H54 (cell line): Measurements from ENCODE around the gene H19.

ENCODE experiments used
- DNase-seq: peaks from one replicate; pipeline ENCODE4 v3.0.0; 2011; ENCODE audit warnings: low spot score, mixed read lengths; ENCODE audit not compliant: insufficient read length
- FAIRE-seq: peaks from 3 replicates; lab custom pipeline; 2011; peaks lifted over from hg19 to GRCh38; lab: Jason Lieb, UNC
- POLR2A ChIP-seq: IDR thresholded peaks from 2 replicates; pipeline ENCODE4 v1.6.1; 2011; ENCODE audit warnings: low read depth, mild to moderate bottlenecking, low read length

The H19 gene

GRCh38 chr11:1997755-1998154 is at the start of gene H19:
TSS of gene H19 (minus strand) at chr11:1997842.
- no peak for FAIRE-seq
- DNase-seq: no peak
- TF ChIP-seq POLR2A: no peak

GRCh38 chr11:2041963-2042362 is 44.3 kb upstream of the H19 start:
- no peak for DNase-seq
- FAIRE-seq: no peak
- TF ChIP-seq POLR2A: no peak

- DNase-seq: no peak
- TF ChIP-seq POLR2A: no peak
- no peak for FAIRE-seq
Measured at GRCh38 chr11:2041153-2041552, 43.5 kb upstream of the H19 start.

- TF ChIP-seq POLR2A: no peak
- DNase-seq (no peak), FAIRE-seq (no peak)
Measured at GRCh38 chr11:2039198-2039759, 41.6 kb upstream of the H19 start.

- DNase-seq (no peak), FAIRE-seq (no peak)
- TF ChIP-seq POLR2A: no peak
Measured at GRCh38 chr11:2036863-2037486, 39.3 kb upstream of the H19 start.

GRCh38 chr11:2035382-2035781 is 37.7 kb upstream of the H19 start:
- TF ChIP-seq POLR2A: no peak
- DNase-seq (no peak), FAIRE-seq (no peak)

- no peak for FAIRE-seq
- TF ChIP-seq POLR2A: no peak
- no peak for DNase-seq
Measured at GRCh38 chr11:2031058-2031457, 33.4 kb upstream of the H19 start.

GRCh38 chr11:2027708-2028107 is 30.1 kb upstream of the H19 start:
- no peak for TF ChIP-seq POLR2A
- DNase-seq (no peak), FAIRE-seq (no peak)

- FAIRE-seq (no peak), DNase-seq (no peak)
- TF ChIP-seq POLR2A: no peak
Measured at GRCh38 chr11:2015025-2015424, 17.4 kb upstream of the H19 start.

GRCh38 chr11:2012440-2012839 is 14.8 kb upstream of the H19 start:
- DNase-seq (no peak), FAIRE-seq (no peak)
- no peak for TF ChIP-seq POLR2A

GRCh38 chr11:2004466-2004865 is 6.8 kb upstream of the H19 start:
- FAIRE-seq (no peak), DNase-seq (no peak)
- no peak for TF ChIP-seq POLR2A

GRCh38 chr11:2002807-2003206 is 5.2 kb upstream of the H19 start:
- no peak for TF ChIP-seq POLR2A
- no peak for DNase-seq
- FAIRE-seq: no peak

- DNase-seq (no peak), FAIRE-seq (no peak)
- no peak for TF ChIP-seq POLR2A
Measured at GRCh38 chr11:2002042-2002776, 4.6 kb upstream of the H19 start.

- no peak for FAIRE-seq
- no peak for TF ChIP-seq POLR2A
- DNase-seq: no peak
Measured at GRCh38 chr11:1998861-1999260, 1.2 kb upstream of the H19 start.

GRCh38 chr11:1998290-1998689 is 648 bp upstream of the H19 start:
- DNase-seq (no peak), FAIRE-seq (no peak)
- TF ChIP-seq POLR2A: no peak
